ENCODE results near the gene HMGXB4. TPM values are rescaled to one million over a fixed set of nuclear protein-coding genes. Genes with fewer than 3 reads are reported as not detected.

The HMGXB4 gene
- total RNA-seq, 1 donor: 19.2 TPM

- H3K36me3 ChIP-seq (ENCODE audit: insufficient read depth, low read length): no peaks in the 10 kb centered on the region
- peaks cover 10% of the 10 kb centered on the region for H3K27me3 ChIP-seq (ENCODE audit: insufficient read depth, low read length)
- DNase-seq (ENCODE audit: insufficient read length, low spot score, missing footprints): no peak
- peaks cover 1% of the 10 kb centered on the region for H3K9me3 ChIP-seq (ENCODE audit: low read depth, low read length)
- H4K20me1 ChIP-seq (ENCODE audit: insufficient read depth, low read length): no peaks in the 10 kb centered on the region
- no peaks in the 10 kb centered on the region for H3K79me2 ChIP-seq (ENCODE audit: insufficient read depth, low read length)
- no peak overlapping the region for H3K4me2 ChIP-seq (ENCODE audit: insufficient read depth, low read length)
- no peak for TF ChIP-seq CTCF (IDR thresholded peaks at IDR 0.05; ENCODE audit: extremely low read depth, low read depth, low read length)
- H3K4me1 ChIP-seq (ENCODE audit: insufficient read depth, low read length): no peaks in the 10 kb centered on the region
- H2AFZ ChIP-seq (ENCODE audit: low read length): no peak overlapping the region
- no peak overlapping the region for H3K27ac ChIP-seq (ENCODE audit: low read depth, low read length)
- H3K4me3 ChIP-seq (ENCODE audit: insufficient read depth, low read length): no peak overlapping the region
These were observed 44.3 kb upstream of the HMGXB4 start for GRCh38 chr22:35212996-35213395.

GRCh38 chr22:35214968-35215367 is 42.3 kb upstream of the HMGXB4 start:
- Histone ChIP-seq H3K4me2 (ENCODE audit: insufficient read depth, low read length) (no peak overlapping the region), H2AFZ (ENCODE audit: low read length) (no peak overlapping the region), H3K9me3 (ENCODE audit: low read depth, low read length) (peaks cover 7% of the 10 kb centered on the region), H3K36me3 (ENCODE audit: insufficient read depth, low read length) (no peaks in the 10 kb centered on the region), H4K20me1 (ENCODE audit: insufficient read depth, low read length) (no peaks in the 10 kb centered on the region), H3K79me2 (ENCODE audit: insufficient read depth, low read length) (no peaks in the 10 kb centered on the region), H3K27ac (ENCODE audit: low read depth, low read length) (no peak overlapping the region), H3K27me3 (ENCODE audit: insufficient read depth, low read length) (peaks cover 10% of the 10 kb centered on the region), H3K4me3 (ENCODE audit: insufficient read depth, low read length) (no peak overlapping the region), H3K4me1 (ENCODE audit: insufficient read depth, low read length) (peaks cover 13% of the 10 kb centered on the region)
- TF ChIP-seq CTCF (IDR thresholded peaks at IDR 0.05; ENCODE audit: extremely low read depth, low read depth, low read length): no peak
- DNase-seq (ENCODE audit: insufficient read length, low spot score, missing footprints): no peak

GRCh38 chr22:35215993-35216392 is 41.3 kb upstream of the HMGXB4 start:
- no peaks in the 10 kb centered on the region for H3K36me3 ChIP-seq (ENCODE audit: insufficient read depth, low read length)
- no peak overlapping the region for H3K4me3 ChIP-seq (ENCODE audit: insufficient read depth, low read length)
- no peaks in the 10 kb centered on the region for H4K20me1 ChIP-seq (ENCODE audit: insufficient read depth, low read length)
- H3K79me2 ChIP-seq (ENCODE audit: insufficient read depth, low read length): no peaks in the 10 kb centered on the region
- H3K4me2 ChIP-seq (ENCODE audit: insufficient read depth, low read length): no peak overlapping the region
- H3K27ac ChIP-seq (ENCODE audit: low read depth, low read length): no peak overlapping the region
- peaks cover 18% of the 10 kb centered on the region for H3K4me1 ChIP-seq (ENCODE audit: insufficient read depth, low read length)
- H3K27me3 ChIP-seq (ENCODE audit: insufficient read depth, low read length): peaks cover 10% of the 10 kb centered on the region
- H3K9me3 ChIP-seq (ENCODE audit: low read depth, low read length): peaks cover 7% of the 10 kb centered on the region
- no peak overlapping the region for H2AFZ ChIP-seq (ENCODE audit: low read length)
- DNase-seq (ENCODE audit: insufficient read length, low spot score, missing footprints): no peak
- no peak for TF ChIP-seq CTCF (IDR thresholded peaks at IDR 0.05; ENCODE audit: extremely low read depth, low read depth, low read length)

- Histone ChIP-seq H3K79me2 (ENCODE audit: insufficient read depth, low read length) (no peaks in the 10 kb centered on the region), H3K4me3 (ENCODE audit: insufficient read depth, low read length) (no peak overlapping the region), H3K4me2 (ENCODE audit: insufficient read depth, low read length) (no peak overlapping the region), H3K9me3 (ENCODE audit: low read depth, low read length) (peaks cover 7% of the 10 kb centered on the region), H2AFZ (ENCODE audit: low read length) (no peak overlapping the region), H3K27ac (ENCODE audit: low read depth, low read length) (no peak overlapping the region), H3K27me3 (ENCODE audit: insufficient read depth, low read length) (peaks cover 9% of the 10 kb centered on the region), H3K36me3 (ENCODE audit: insufficient read depth, low read length) (no peaks in the 10 kb centered on the region), H4K20me1 (ENCODE audit: insufficient read depth, low read length) (no peaks in the 10 kb centered on the region), H3K4me1 (ENCODE audit: insufficient read depth, low read length) (peaks cover 18% of the 10 kb centered on the region)
- DNase-seq (ENCODE audit: insufficient read length, low spot score, missing footprints): no peak
- no peak for TF ChIP-seq CTCF (IDR thresholded peaks at IDR 0.05; ENCODE audit: extremely low read depth, low read depth, low read length)
These were observed 39.8 kb upstream of the HMGXB4 start for GRCh38 chr22:35217527-35217926.
